Vagina (tissue), 2 donors: Measurements from ENCODE around the gene VRK1.

ENCODE experiments used
- POLR2A ChIP-seq, 2 donors: fragments of 450-650 bp; IDR thresholded peaks; one replicate each; pipeline ENCODE4 v1.6.1; 2017; ENCODE audit warnings: antibody characterized with exemption in 2 of 2, mild to moderate bottlenecking in 2 of 2, moderate library complexity in 2 of 2
- POLR2AphosphoS5 ChIP-seq, 2 donors: sonication (generic); formaldehyde crosslinking; IDR thresholded peaks; one replicate each; pipeline ENCODE4 v1.9.0; 2017; ENCODE audit warnings: antibody characterized with exemption in 2 of 2, mild to moderate bottlenecking in 2 of 2, low read depth in 1 of 2; ENCODE audit not compliant: insufficient read depth in 1 of 2
- TF ChIP-seq, protein P1 (sequence below), 3 experiments: fragments of 450-650 bp in 2 of 3; fragments of 200-600 bp in 1 of 3; sonication (generic) in 1 of 3; IDR thresholded peaks; one replicate each; pipeline ENCODE4 v1.5.1; 2017 to 2019; ENCODE audit warnings: antibody characterized with exemption in 3 of 3, mild to moderate bottlenecking in 2 of 3, moderate library complexity in 2 of 3

DNA sequence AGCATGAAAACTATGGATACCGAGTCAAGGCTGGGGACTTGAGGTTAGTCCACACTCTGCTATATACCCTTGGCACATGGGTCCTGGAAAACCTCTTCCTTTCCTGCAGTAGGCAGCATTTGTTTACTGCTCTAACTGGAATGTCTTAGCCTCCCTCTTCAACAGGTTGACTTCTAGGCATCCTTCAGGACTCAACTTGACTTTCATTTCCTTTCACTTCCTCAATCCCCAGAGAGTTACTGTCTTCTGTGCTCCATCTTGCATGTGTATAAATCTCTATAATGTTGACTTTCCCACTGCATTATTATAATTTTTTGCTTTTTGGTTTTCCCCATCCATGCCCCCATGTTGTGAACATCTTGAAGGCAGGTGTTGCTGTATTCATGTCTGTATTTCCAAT, 107.9 kb downstream of the VRK1 start:
- TF ChIP-seq, protein P1, sequence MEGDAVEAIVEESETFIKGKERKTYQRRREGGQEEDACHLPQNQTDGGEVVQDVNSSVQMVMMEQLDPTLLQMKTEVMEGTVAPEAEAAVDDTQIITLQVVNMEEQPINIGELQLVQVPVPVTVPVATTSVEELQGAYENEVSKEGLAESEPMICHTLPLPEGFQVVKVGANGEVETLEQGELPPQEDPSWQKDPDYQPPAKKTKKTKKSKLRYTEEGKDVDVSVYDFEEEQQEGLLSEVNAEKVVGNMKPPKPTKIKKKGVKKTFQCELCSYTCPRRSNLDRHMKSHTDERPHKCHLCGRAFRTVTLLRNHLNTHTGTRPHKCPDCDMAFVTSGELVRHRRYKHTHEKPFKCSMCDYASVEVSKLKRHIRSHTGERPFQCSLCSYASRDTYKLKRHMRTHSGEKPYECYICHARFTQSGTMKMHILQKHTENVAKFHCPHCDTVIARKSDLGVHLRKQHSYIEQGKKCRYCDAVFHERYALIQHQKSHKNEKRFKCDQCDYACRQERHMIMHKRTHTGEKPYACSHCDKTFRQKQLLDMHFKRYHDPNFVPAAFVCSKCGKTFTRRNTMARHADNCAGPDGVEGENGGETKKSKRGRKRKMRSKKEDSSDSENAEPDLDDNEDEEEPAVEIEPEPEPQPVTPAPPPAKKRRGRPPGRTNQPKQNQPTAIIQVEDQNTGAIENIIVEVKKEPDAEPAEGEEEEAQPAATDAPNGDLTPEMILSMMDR (IDR thresholded peaks at IDR 0.05), result no peak
- TF ChIP-seq POLR2A (IDR thresholded peaks at IDR 0.05) (no peak), POLR2AphosphoS5 (IDR thresholded peaks at IDR 0.05; ENCODE audit: insufficient read depth in 1 of 2, low read depth in 1 of 2) (no peak)
